Esophagus muscularis mucosa (tissue), 4 donors: ENCODE measurements around the gene ADGRG1. TPM values are rescaled to one million over a fixed set of nuclear protein-coding genes. Genes with fewer than 3 reads are reported as not detected.

Experiments used
- DNase-seq: peaks from one replicate; pipeline ENCODE4 v3.0.0-alpha.2; 2017; ENCODE audit errors: extremely low spot score
- H3K27ac ChIP-seq, 4 donors: fragments of 200-600 bp; sonication (generic); replicated peaks in 1 of 4; 1 replicate in 3 of 4; 2 replicates in 1 of 4; pipeline ENCODE4 v1.5.1; 2016 to 2019; ENCODE audit warnings: mild to moderate bottlenecking in 1 of 4
- H3K27me3 ChIP-seq, 4 donors: fragments of 200-600 bp; sonication (generic); one replicate each; pipeline versions ENCODE4 v1.5.1 to v1.6.0; 2016 to 2019
- H3K36me3 ChIP-seq, 4 donors: fragments of 200-600 bp; sonication (generic); one replicate each; pipeline ENCODE4 v1.5.1; 2016 to 2019
- H3K4me1 ChIP-seq, 4 donors: fragments of 200-600 bp; sonication (generic); one replicate each; pipeline ENCODE4 v1.5.1; 2016 to 2019
- H3K4me3 ChIP-seq, 4 donors: fragments of 200-600 bp; sonication (generic); 1 replicate in 2 of 4; 2 replicates in 2 of 4; pipeline ENCODE4 v1.5.1; 2016 to 2019; ENCODE audit warnings: mild to moderate bottlenecking in 4 of 4, moderate library complexity in 1 of 4
- H3K9me3 ChIP-seq, 4 donors: fragments of 200-600 bp; sonication (generic); 1 replicate in 3 of 4; 2 replicates in 1 of 4; pipeline ENCODE4 v1.5.1; 2016 to 2019
- EP300 ChIP-seq: sonication (generic); formaldehyde crosslinking; IDR thresholded peaks from one replicate; pipeline ENCODE4 v1.6.1; 2017; ENCODE audit warnings: antibody characterized with exemption
- POLR2A ChIP-seq: fragments of 450-650 bp; IDR thresholded peaks from one replicate; pipeline ENCODE4 v1.6.1; 2017; ENCODE audit warnings: antibody characterized with exemption, moderate library complexity, mild to moderate bottlenecking, low read depth
- POLR2AphosphoS5 ChIP-seq, 2 donors: sonication (generic); formaldehyde crosslinking; IDR thresholded peaks; one replicate each; pipeline ENCODE4 v1.6.1; 2017; ENCODE audit warnings: antibody characterized with exemption in 2 of 2
- WGBS: methylation state at CpG from one replicate; pipeline ENCODE4 v1.1.5; 2018; 5-methylcytosine and 5-hydroxymethylcytosine counted together
- intact Hi-C: fragments of 100-400 bp; cut with DNase I; formaldehyde crosslinking; loops from one replicate; pipeline ENCODE4 v1.15.1; 2023
- total RNA-seq, 4 donors: library from RNA; depleted of rRNA; stranded (reverse); fragments of >200 nt; gene quantifications; one replicate each; pipeline versions ENCODE4 v1.1.0 to v1.2.1, GENCODE V29; 2016
- TF ChIP-seq, protein P1 (sequence below), 3 experiments: fragments of 200-600 bp in 2 of 3; fragments of 450-650 bp in 1 of 3; sonication (generic) in 2 of 3; IDR thresholded peaks; one replicate each; pipeline ENCODE4 v1.5.1; 2017 to 2019; ENCODE audit warnings: antibody characterized with exemption in 3 of 3, mild to moderate bottlenecking in 2 of 3, moderate library complexity in 1 of 3

ADGRG1 gene
- total RNA-seq, 4 donors from 2014 or later, result 17.4 to 21.4 (median 19.1) TPM

- H3K4me1 ChIP-seq, result peaks cover 0 to 4% (median 2%) of the 10 kb centered on the region in 4 donors
- no peak overlapping the region for H3K4me3 ChIP-seq
- no peaks in the 10 kb centered on the region for H3K27me3 ChIP-seq
- no peaks in the 10 kb centered on the region for H3K9me3 ChIP-seq
- no peaks in the 10 kb centered on the region for H3K36me3 ChIP-seq
- DNase-seq, result no peak
- intact Hi-C loops, result no loop called here
- TF ChIP-seq, protein P1, sequence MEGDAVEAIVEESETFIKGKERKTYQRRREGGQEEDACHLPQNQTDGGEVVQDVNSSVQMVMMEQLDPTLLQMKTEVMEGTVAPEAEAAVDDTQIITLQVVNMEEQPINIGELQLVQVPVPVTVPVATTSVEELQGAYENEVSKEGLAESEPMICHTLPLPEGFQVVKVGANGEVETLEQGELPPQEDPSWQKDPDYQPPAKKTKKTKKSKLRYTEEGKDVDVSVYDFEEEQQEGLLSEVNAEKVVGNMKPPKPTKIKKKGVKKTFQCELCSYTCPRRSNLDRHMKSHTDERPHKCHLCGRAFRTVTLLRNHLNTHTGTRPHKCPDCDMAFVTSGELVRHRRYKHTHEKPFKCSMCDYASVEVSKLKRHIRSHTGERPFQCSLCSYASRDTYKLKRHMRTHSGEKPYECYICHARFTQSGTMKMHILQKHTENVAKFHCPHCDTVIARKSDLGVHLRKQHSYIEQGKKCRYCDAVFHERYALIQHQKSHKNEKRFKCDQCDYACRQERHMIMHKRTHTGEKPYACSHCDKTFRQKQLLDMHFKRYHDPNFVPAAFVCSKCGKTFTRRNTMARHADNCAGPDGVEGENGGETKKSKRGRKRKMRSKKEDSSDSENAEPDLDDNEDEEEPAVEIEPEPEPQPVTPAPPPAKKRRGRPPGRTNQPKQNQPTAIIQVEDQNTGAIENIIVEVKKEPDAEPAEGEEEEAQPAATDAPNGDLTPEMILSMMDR (IDR thresholded peaks at IDR 0.05), result no peak
- TF ChIP-seq POLR2A (no peak), POLR2AphosphoS5 (IDR thresholded peaks at IDR 0.05) (no peak), EP300 (no peak)
- 91% methylated on average over 7 of the region's 8 CpGs for WGBS
- no peak overlapping the region for H3K27ac ChIP-seq
These were observed 10.8 kb upstream of the ADGRG1 start for GRCh38 chr16:57617604-57618111.

DNA sequence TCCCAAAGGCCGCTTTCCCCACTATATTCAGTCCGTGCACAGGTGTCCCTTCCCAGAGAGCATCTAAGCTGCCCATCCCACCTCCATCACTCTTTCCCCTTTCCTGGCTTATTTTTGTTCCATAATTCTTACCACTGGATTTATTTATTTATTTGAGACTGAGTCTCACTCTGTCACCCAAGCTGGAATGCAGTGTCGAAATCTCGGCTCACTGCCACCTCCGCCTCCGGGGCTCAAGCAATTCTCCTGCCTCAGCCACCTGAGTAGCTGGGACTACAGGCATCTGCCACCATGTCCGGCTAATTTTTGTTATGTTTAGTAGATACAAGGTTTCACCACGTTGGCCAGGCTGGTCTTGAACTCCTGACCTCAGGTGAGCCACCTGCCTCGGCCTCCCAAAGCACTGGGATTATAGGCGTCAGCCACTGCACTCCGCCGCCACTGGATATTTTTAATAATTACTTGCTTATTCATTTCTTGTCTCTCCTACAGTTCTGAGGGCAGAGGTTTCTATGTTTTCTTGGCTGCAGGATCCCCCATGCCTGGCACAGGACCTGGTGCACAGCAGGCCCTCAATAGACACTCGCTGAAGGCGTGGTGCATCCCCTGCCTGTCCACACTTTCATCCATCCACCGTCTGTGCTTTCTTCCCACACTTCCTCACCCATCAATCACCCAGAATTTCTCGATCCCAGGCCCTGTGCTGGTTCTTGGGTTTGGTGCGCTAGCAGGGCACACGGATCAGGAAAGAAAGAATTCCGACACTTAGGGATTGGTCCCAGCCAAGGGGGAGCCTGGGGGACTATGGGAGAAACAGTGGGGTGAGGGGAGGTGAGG, 9.9 kb upstream of the ADGRG1 start:
- intact Hi-C loops, result no loop called here
- TF ChIP-seq POLR2A (no peak), EP300 (no peak), POLR2AphosphoS5 (IDR thresholded peaks at IDR 0.05) (no peak)
- TF ChIP-seq, protein P1 (IDR thresholded peaks at IDR 0.05), result no peak
- no peak for DNase-seq
- H3K27me3 ChIP-seq, result no peaks in the 10 kb centered on the region
- 77% methylated on average over 19 of the region's 19 CpGs for WGBS
- H3K36me3 ChIP-seq, result no peaks in the 10 kb centered on the region
- no peak overlapping the region for H3K27ac ChIP-seq
- H3K4me1 ChIP-seq, result peaks cover 3 to 11% (median 7%) of the 10 kb centered on the region in 4 donors
- H3K9me3 ChIP-seq, result no peaks in the 10 kb centered on the region
- H3K4me3 ChIP-seq, result no peak overlapping the region

DNA sequence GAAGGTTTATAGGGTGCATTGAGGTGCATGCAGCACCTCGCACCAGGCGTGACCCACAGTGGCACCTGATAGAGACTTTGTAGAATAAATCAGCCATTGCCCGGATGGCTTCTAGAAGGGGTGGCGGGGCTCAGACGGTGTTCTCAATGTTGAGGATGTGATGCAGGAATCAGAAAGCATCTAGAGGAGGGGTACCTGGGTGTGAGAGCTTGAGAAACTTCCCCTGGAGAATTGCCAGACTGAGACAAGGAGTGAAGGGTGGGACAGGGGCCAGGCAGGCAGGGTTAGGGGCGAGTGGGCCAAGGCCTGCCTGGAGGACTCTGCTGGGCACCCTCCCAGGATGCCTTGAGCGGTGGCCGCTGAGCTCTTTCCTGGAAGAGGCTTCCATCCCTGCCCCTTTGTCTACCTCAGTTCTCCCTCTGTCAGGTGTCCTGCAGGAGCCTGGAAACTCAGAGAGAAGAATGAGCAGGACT, 9.3 kb upstream of the ADGRG1 start:
- 94% methylated on average over 8 of the region's 8 CpGs for WGBS
- Histone ChIP-seq H3K27ac (no peak overlapping the region), H3K27me3 (no peaks in the 10 kb centered on the region), H3K4me1 (peaks cover 4 to 15% (median 9%) of the 10 kb centered on the region in 4 donors), H3K9me3 (no peaks in the 10 kb centered on the region), H3K4me3 (no peak overlapping the region), H3K36me3 (no peaks in the 10 kb centered on the region)
- no peak for DNase-seq
- intact Hi-C loops, result no loop called here
- TF ChIP-seq POLR2AphosphoS5 (IDR thresholded peaks at IDR 0.05) (no peak), POLR2A (no peak), EP300 (no peak)
- TF ChIP-seq, protein P1 (IDR thresholded peaks at IDR 0.05), result no peak

DNA sequence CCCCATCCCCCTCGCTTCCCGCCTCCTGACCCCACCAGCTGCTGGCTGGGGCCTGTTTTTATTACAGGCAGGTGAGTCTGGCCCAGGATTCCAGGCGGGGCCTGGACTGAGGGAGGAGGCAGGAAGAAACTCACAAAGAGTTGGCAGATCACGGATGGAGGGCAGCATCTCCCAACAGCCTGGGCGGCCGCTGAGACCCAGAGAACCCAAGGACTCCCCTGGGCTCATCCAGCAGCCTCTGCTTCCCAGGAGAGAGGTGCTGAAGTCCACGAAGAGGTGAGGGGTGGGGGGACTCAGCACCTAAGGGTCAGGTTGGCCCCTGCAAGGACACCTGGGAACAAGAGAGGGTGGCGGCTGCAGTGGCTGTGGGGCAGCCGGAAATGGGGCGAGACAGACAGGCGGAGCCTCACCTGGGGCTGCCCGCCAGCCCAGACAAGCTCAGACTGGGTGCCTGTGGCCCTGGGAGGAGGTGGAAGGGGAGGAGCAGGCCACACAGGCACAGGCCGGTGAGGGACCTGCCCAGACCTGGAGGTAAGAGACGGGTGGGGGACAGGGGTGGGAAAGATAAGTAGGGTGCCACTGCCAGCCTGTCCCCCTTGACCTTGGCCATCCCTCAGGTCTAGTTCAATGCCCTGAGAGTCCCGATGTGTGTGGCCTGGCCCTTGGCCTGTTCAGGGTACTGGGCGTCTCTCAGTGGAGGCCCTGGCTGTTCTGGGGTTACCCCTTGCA, 8.7 kb upstream of the ADGRG1 start:
- Histone ChIP-seq H3K36me3 (no peaks in the 10 kb centered on the region), H3K4me1 (peaks cover 9 to 21% (median 14%) of the 10 kb centered on the region in 4 donors), H3K27ac (no peak overlapping the region), H3K4me3 (no peak overlapping the region), H3K9me3 (no peaks in the 10 kb centered on the region), H3K27me3 (no peaks in the 10 kb centered on the region)
- DNase-seq, result no peak
- 90% methylated on average over 13 of the region's 16 CpGs for WGBS
- intact Hi-C loops, result no loop called here
- TF ChIP-seq, protein P1 (IDR thresholded peaks at IDR 0.05), result no peak
- TF ChIP-seq EP300, result no peak
- no peak for TF ChIP-seq POLR2A
